ENCODE measurements around the gene FOXO3.

DNA sequence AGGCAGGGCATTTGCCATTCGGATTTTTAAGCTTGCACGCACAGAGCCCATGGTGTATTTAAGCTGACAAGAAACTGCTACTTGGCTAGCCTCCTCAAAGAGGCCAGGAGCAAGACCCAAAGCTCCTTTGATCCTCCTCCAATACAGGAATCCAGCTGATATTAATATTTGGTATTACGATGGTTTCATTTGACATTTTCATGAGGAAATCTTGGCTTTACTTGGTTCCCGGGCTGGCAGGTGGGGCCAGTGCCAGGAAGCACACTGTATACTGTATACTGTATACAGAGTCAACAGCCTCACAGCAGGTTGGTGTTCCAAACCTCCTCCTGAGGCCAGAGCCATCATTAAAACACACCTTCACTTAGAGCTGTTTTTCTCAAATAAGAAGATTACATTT, 149.3 kb downstream of the FOXO3 start:
- TF ChIP-seq CTCF (IDR thresholded peaks at IDR 0.05) (no peak), POLR2A (IDR thresholded peaks at IDR 0.05) (no peak), EP300 (IDR thresholded peaks at IDR 0.05) (no peak)
